K562 (cell line): ENCODE data around the gene CHN1. TPM values are rescaled to one million over a fixed set of nuclear protein-coding genes. Genes with fewer than 3 reads are reported as not detected.

Experiments
- ATAC-seq: fragments of 200-7000 bp; cut with Tn5 transposase; 3 replicates; pipeline ENCODE4 v1.9.1; 2020; ENCODE audit warnings: moderate library complexity
- BruUV-seq: library from RNA; stranded (reverse); fragments of 400-500 nt; replicated peaks from 2 replicates; lab custom pipeline; 2021; lab: Mats Ljungman, UMichigan
- CTCF ChIA-PET: fragments of 300-600 bp; formaldehyde crosslinking; extraction: SDS; loops from one replicate; lab custom pipeline; 2021; ENCODE audit warnings: low intra/inter-chr PET ratio; lab: Yijun Ruan, JAX
- POLR2A ChIA-PET: fragments of 300-600, 350-650 bp; sonication (Branson Sonifier 250); formaldehyde crosslinking; extraction: SDS; loops from one replicate; lab custom pipeline; 2021; ENCODE audit warnings: antibody characterized with exemption, inconsistent platforms; lab: Yijun Ruan, JAX
- DNase-seq, 4 experiments: peaks; one replicate each; pipeline versions ENCODE4 v3.0.0 to v3.0.0-alpha.2; 2011 to 2018; ENCODE audit warnings: low spot score in 3 of 4, mixed read lengths in 3 of 4; ENCODE audit errors: extremely low read depth in 1 of 4
- FAIRE-seq: peaks from 2 replicates; lab custom pipeline; 2011; peaks lifted over from hg19 to GRCh38; lab: Jason Lieb, UNC
- H2AFZ ChIP-seq: 2 replicates; pipeline ENCODE4 v1.6.0; 2011; ENCODE audit warnings: low read depth, low read length, control low read depth, inconsistent platforms
- H3K27ac ChIP-seq: fragments of 200-600 bp; 3 replicates; pipeline ENCODE4 v1.8.0; 2011; ENCODE audit warnings: low read depth, mild to moderate bottlenecking, control low read depth, inconsistent platforms, low read length, moderate library complexity, mixed read lengths; ENCODE audit errors: extremely low read depth
- H3K27me3 ChIP-seq, 2 experiments: fragments of 300-600 bp in 1 of 2; 2 replicates in 1 of 2; 3 replicates in 1 of 2; pipeline versions ENCODE4 v1.6.0 to v1.8.0; 2011; ENCODE audit warnings: inconsistent platforms in 2 of 2, low read length in 2 of 2, mild to moderate bottlenecking in 1 of 2, mixed read lengths in 1 of 2, moderate library complexity in 1 of 2; ENCODE audit not compliant: control insufficient read depth in 2 of 2, insufficient read depth in 2 of 2
- H3K36me3 ChIP-seq: fragments of 300-600 bp; 3 replicates; pipeline ENCODE4 v1.8.0; 2011; ENCODE audit warnings: mild to moderate bottlenecking, low read length, inconsistent platforms; ENCODE audit not compliant: control insufficient read depth, insufficient read depth
- H3K4me1 ChIP-seq, 2 experiments: fragments of 200-600 bp in 1 of 2; replicated peaks in 1 of 2; 2 replicates in 1 of 2; 3 replicates in 1 of 2; pipeline versions ENCODE4 v1.5.1 to v1.8.0; 2011; ENCODE audit warnings: inconsistent platforms in 2 of 2, low read length in 2 of 2, mild to moderate bottlenecking in 1 of 2, mixed read lengths in 1 of 2, moderate library complexity in 1 of 2; ENCODE audit not compliant: control insufficient read depth in 2 of 2, insufficient read depth in 2 of 2
- H3K4me2 ChIP-seq: 2 replicates; pipeline ENCODE4 v1.6.1; 2011; ENCODE audit warnings: low read length, control low read depth, inconsistent platforms, mixed read lengths; ENCODE audit not compliant: insufficient read depth
- H3K4me3 ChIP-seq: fragments of 200-600 bp; sonication (generic), shearing (Covaris generic); 2 replicates; pipeline ENCODE4 v1.5.1; 2016; ENCODE audit warnings: control low read depth, inconsistent platforms
- H3K79me2 ChIP-seq: fragments of 200-600 bp; 3 replicates; pipeline ENCODE4 v1.8.0; 2011; ENCODE audit warnings: low read length, inconsistent platforms; ENCODE audit not compliant: control insufficient read depth, insufficient read depth
- H3K9ac ChIP-seq, 2 experiments: 2 replicates each; pipeline versions ENCODE4 v1.6.0 to v1.6.1; 2011; ENCODE audit warnings: low read depth in 2 of 2, low read length in 2 of 2, control low read depth in 1 of 2, inconsistent platforms in 1 of 2, mild to moderate bottlenecking in 1 of 2, mixed read lengths in 1 of 2; ENCODE audit not compliant: insufficient read depth in 1 of 2
- H3K9me1 ChIP-seq: one replicate; pipeline ENCODE4 v1.6.0; 2011; ENCODE audit warnings: inconsistent platforms, mild to moderate bottlenecking, low read length, moderate library complexity; ENCODE audit not compliant: control insufficient read depth, insufficient read depth
- H3K9me3 ChIP-seq: replicated peaks from 2 replicates; pipeline ENCODE4 v1.5.1; 2011; ENCODE audit warnings: low read depth, low read length, inconsistent platforms; ENCODE audit not compliant: control insufficient read depth, insufficient read depth
- H4K20me1 ChIP-seq: replicated peaks from 2 replicates; pipeline ENCODE4 v1.6.1; 2011; ENCODE audit warnings: low read length, inconsistent platforms, mixed read lengths; ENCODE audit not compliant: control insufficient read depth, insufficient read depth
- ATF6 ChIP-seq: sonication (generic); formaldehyde crosslinking; IDR thresholded peaks from 2 replicates; pipeline ENCODE4 v1.4.0; 2020; ENCODE audit warnings: mild to moderate bottlenecking, missing genetic modification reagents
- CTCFL ChIP-seq: IDR thresholded peaks from 2 replicates; pipeline ENCODE4 v1.6.1; 2011; ENCODE audit warnings: borderline replicate concordance, low read depth, mild to moderate bottlenecking, moderate library complexity, low read length; ENCODE audit not compliant: insufficient read depth, poor library complexity, severe bottlenecking
- FOXK1 ChIP-seq: sonication (generic); formaldehyde crosslinking; IDR thresholded peaks from 2 replicates; pipeline ENCODE4 v1.8.0; 2022; ENCODE audit warnings: missing genetic modification reagents, mild to moderate bottlenecking, borderline replicate concordance
- GTF3C2 ChIP-seq: IDR thresholded peaks from 3 replicates; pipeline ENCODE4 v1.6.1; 2011; ENCODE audit warnings: borderline replicate concordance, mild to moderate bottlenecking, moderate library complexity; ENCODE audit not compliant: insufficient read length; ENCODE audit errors: extremely low read depth
- MAFK ChIP-seq: IDR thresholded peaks from 2 replicates; pipeline ENCODE4 v1.6.1; 2011; ENCODE audit warnings: low read length, improper control_type of control experiment
- NR3C1 ChIP-seq: sonication (generic); formaldehyde crosslinking; IDR thresholded peaks from 2 replicates; pipeline ENCODE4 v1.8.1; 2022; ENCODE audit warnings: missing genetic modification reagents
- PHF20 ChIP-seq: fragments of 450-650 bp; IDR thresholded peaks from 2 replicates; pipeline ENCODE4 v1.6.1; 2018; ENCODE audit not compliant: partially characterized antibody
- POLR2B ChIP-seq: fragments of 450-650 bp; IDR thresholded peaks from 2 replicates; pipeline ENCODE4 v1.6.1; 2018; ENCODE audit warnings: low read depth; ENCODE audit not compliant: partially characterized antibody
- RBM14 ChIP-seq: fragments of 200-400 bp; formaldehyde crosslinking; IDR thresholded peaks from 2 replicates; pipeline ENCODE4 v1.6.1; 2018; ENCODE audit warnings: low read depth, mild to moderate bottlenecking, low read length, moderate library complexity, borderline replicate concordance; ENCODE audit not compliant: insufficient read depth
- RBM22 ChIP-seq: fragments of 200-400 bp; formaldehyde crosslinking; IDR thresholded peaks from 2 replicates; pipeline ENCODE4 v1.6.1; 2018; ENCODE audit warnings: low read length, low read depth; ENCODE audit not compliant: poor library complexity, severe bottlenecking
- SIRT6 ChIP-seq: IDR thresholded peaks from one replicate; pipeline ENCODE4 v1.6.1; 2012; ENCODE audit warnings: low read depth, mild to moderate bottlenecking, control low read depth, inconsistent platforms, low read length, moderate library complexity
- SP1 ChIP-seq: sonication (generic); formaldehyde crosslinking; IDR thresholded peaks from 2 replicates; pipeline ENCODE4 v1.8.1; 2022; ENCODE audit warnings: mild to moderate bottlenecking, missing genetic modification reagents
- TEAD4 ChIP-seq, 2 experiments: sonication (generic) in 1 of 2; formaldehyde crosslinking in 1 of 2; IDR thresholded peaks; 2 replicates each; pipeline versions ENCODE4 v1.6.1 to v1.8.0; 2012 to 2022; ENCODE audit warnings: borderline replicate concordance in 1 of 2, inconsistent platforms in 1 of 2, low read length in 1 of 2, mild to moderate bottlenecking in 1 of 2, missing genetic modification reagents in 1 of 2
- U2AF1 ChIP-seq: fragments of 200-400 bp; formaldehyde crosslinking; optimal IDR thresholded peaks from 2 replicates; pipeline ENCODE3; 2017; ENCODE audit warnings: mild to moderate bottlenecking, low read depth, low read length, moderate library complexity
- ZNF644 ChIP-seq: fragments of 200-800 bp; sonication (Bioruptor generic); IDR thresholded peaks from 2 replicates; pipeline ENCODE4 v1.6.1; 2016; ENCODE audit warnings: low read depth, missing genetic modification characterization, missing compliant biosample characterization
- WGBS: fragments of 100-300 bp; shearing (Covaris generic); methylation state at CpG from one replicate; pipeline ENCODE4 v1.1.6; 2016; ENCODE audit warnings: low coverage, mixed read lengths; ENCODE audit not compliant: insufficient coverage; ENCODE audit errors: missing lambda C conversion rate; 5-methylcytosine and 5-hydroxymethylcytosine counted together
- in situ Hi-C: fragments of 300-500 bp; cut with MboI; formaldehyde crosslinking; loops from 4 replicates; pipeline ENCODE4 v1.15.0; 2018; ENCODE audit warnings: inconsistent platforms, mixed read lengths
- intact Hi-C: fragments of 100-400 bp; cut with micrococcal nuclease; formaldehyde crosslinking; loops from 2 replicates; pipeline ENCODE4 v1.14.2; 2022
- polyA plus RNA-seq, 8 experiments: library from polyadenylated mRNA; depleted of rRNA in 4 of 8; stranded (reverse) in 5 of 8; unstranded in 3 of 8; fragments of >200 nt; fragmentation: Nextera tagmentation in 2 of 8; fragmentation: Illumina TruSeq in 1 of 8; extraction: Ambion mirVana in 2 of 8; extraction: Trizol in 1 of 8; gene quantifications; 2 replicates each; pipeline versions ENCODE4 v1.2.1 to v1.2.3, GENCODE V29; 2011 to 2014; ENCODE audit warnings: inconsistent platforms in 1 of 8, missing spikeins in 1 of 8
- total RNA-seq, 7 experiments: library from RNA; depleted of rRNA in 6 of 7; stranded (reverse); fragments of >200 nt in 6 of 7; fragmentation: Illumina TruSeq in 2 of 7; extraction: Trizol in 2 of 7; gene quantifications; 2 replicates each; pipeline versions ENCODE4 v1.2.1 to v1.2.3, GENCODE V29; 2011 to 2021; ENCODE audit warnings: low replicate concordance in 1 of 7

The CHN1 gene
- total and polyA plus RNA-seq, 9 of the 15 experiments (the other 6 are each of a cell fraction or from before 2014, with no cell fraction given): 0.17 to 2.0 (median 0.87) TPM

GRCh38 chr2:175026385-175026784 lies 21.2 kb upstream of the CHN1 start:
- ChIA-PET CTCF (interaction anchor here (0.7 kb wide), 1 partner anchor 117 kb away, joined by 3 read pairs; no protein-coding TSS in a partner anchor), POLR2A (no interaction called here)
- Histone ChIP-seq H3K4me1 (no peaks in the 10 kb centered on the region), H3K9me1 (no peaks in the 10 kb centered on the region), H3K27ac (no peak overlapping the region), H3K36me3 (no peaks in the 10 kb centered on the region), H2AFZ (no peak overlapping the region), H4K20me1 (no peaks in the 10 kb centered on the region), H3K27me3 (peaks cover 0 to 8% of the 10 kb centered on the region in 2 experiments; a peak in 2 of 5 replicates), H3K79me2 (no peaks in the 10 kb centered on the region), H3K4me2 (no peak overlapping the region), H3K4me3 (no peak overlapping the region), H3K9ac (no peak overlapping the region), H3K9me3 (no peaks in the 10 kb centered on the region)
- no peak for DNase-seq
- ATAC-seq: no peak
- no peak for FAIRE-seq
- 16% methylated on average over 2 of the region's 2 CpGs for WGBS
- no TSS peak for BruUV-seq
- in situ Hi-C loops: loop anchor here (25.0 kb wide), 1 partner anchor 1061 kb away; the partner anchor contains the start of genes EVX2, HOXD12 and HOXD13
- intact Hi-C loops: no loop called here
- no peak for TF ChIP-seq PHF20
- no peak for TF ChIP-seq NR3C1
- TF ChIP-seq SP1 (CRISPR knock-in tag): no peak
- no peak for TF ChIP-seq ATF6 (CRISPR knock-in tag)
- TF ChIP-seq MAFK: no peak
- TF ChIP-seq GTF3C2: no peak
- TF ChIP-seq RBM14: no peak
- no peak for TF ChIP-seq POLR2B
- no peak for TF ChIP-seq RBM22
- no peak for TF ChIP-seq TEAD4 (IDR thresholded peaks at IDR 0.05; ENCODE audit: low read length)
- TF ChIP-seq TEAD4 (CRISPR knock-in tag; IDR thresholded peaks at IDR 0.05; ENCODE audit: borderline replicate concordance): no peak
- no peak for TF ChIP-seq CTCFL
- no peak for TF ChIP-seq U2AF1
- TF ChIP-seq SIRT6: no peak
- TF ChIP-seq FOXK1: no peak
- no peak for TF ChIP-seq ZNF644
